Psoas muscle (tissue), 8 donors: ENCODE data around the gene NTRK2. TPM values are rescaled to one million over a fixed set of nuclear protein-coding genes. Genes with fewer than 3 reads are reported as not detected.
A peak's percentile ranks its signal among the peaks of the same experiment; 100 is the strongest.

Experiments used
- ATAC-seq, 4 donors: fragments of 200-7000 bp; cut with Tn5 transposase; one replicate each; pipeline ENCODE4 v1.9.1; 2020; ENCODE audit warnings: moderate library complexity in 3 of 4, mild to moderate bottlenecking in 2 of 4
- DNase-seq, 2 donors: peaks; one replicate each; pipeline ENCODE4 v3.0.0-alpha.2; 2020
- H3K27ac ChIP-seq: fragments of 200-600 bp; one replicate; pipeline ENCODE4 v1.8.0; 2022
- H3K27me3 ChIP-seq, 3 donors: fragments of 200-600 bp in 1 of 3; one replicate each; pipeline versions ENCODE4 v1.6.1 to v1.8.0; 2013 to 2022; ENCODE audit warnings: low read length in 2 of 3, mild to moderate bottlenecking in 2 of 3, moderate library complexity in 1 of 3; ENCODE audit not compliant: insufficient read depth in 3 of 3
- H3K36me3 ChIP-seq, 2 donors: fragments of 200-600 bp in 1 of 2; one replicate each; pipeline versions ENCODE4 v1.6.1 to v1.8.0; 2013 to 2022; ENCODE audit warnings: low read depth in 1 of 2, mild to moderate bottlenecking in 1 of 2, moderate library complexity in 1 of 2; ENCODE audit not compliant: insufficient read depth in 1 of 2
- H3K4me1 ChIP-seq: fragments of 200-600 bp; one replicate; pipeline ENCODE4 v1.8.0; 2022
- H3K4me3 ChIP-seq: fragments of 200-600 bp; one replicate; pipeline ENCODE4 v1.8.0; 2022; ENCODE audit warnings: mild to moderate bottlenecking
- H3K9me3 ChIP-seq: fragments of 200-600 bp; one replicate; pipeline ENCODE4 v1.8.0; 2022
- CTCF ChIP-seq: fragments of 200-600 bp; IDR thresholded peaks from one replicate; pipeline ENCODE4 v1.8.0; 2022; ENCODE audit warnings: antibody characterized with exemption
- WGBS, 3 donors: extraction: QIAGEN DNeasy Blood & Tissue Kit; methylation state at CpG; one replicate each; pipeline versions ENCODE4 v1.1.6 to v1.1.7; 2013; 5-methylcytosine and 5-hydroxymethylcytosine counted together
- intact Hi-C, 2 donors: fragments of 100-400 bp; cut with DNase I; formaldehyde crosslinking; loops; one replicate each; pipeline versions ENCODE4 v1.11.0 to v1.14.2; 2022
- polyA plus RNA-seq, 3 donors: library from polyadenylated mRNA; stranded (reverse); fragments of 200-250 nt; gene quantifications; one replicate each; pipeline ENCODE4 v1.2.3, GENCODE V29; 2013
- total RNA-seq, 4 donors: library from RNA; stranded (reverse); fragmentation: NEBNext Ultra II Directional in 2 of 4; extraction: Animal tissue kit (Norgen Biotek cat#: 25700) in 2 of 4; gene quantifications; one replicate each; pipeline versions ENCODE4 v1.2.1 to v1.2.4, GENCODE V29; 2021 to 2023
- donor health status: healthy with polysubstance abuse.
- donor health status: DM: no; HTN: no; CAD: no; lungs with moderate emphysema.
- donor health status: Bipolar disorder and iron deficiency.
- donor health status: healthy.
- donor health status: DM: yes; HTN: yes; CAD: no.
- donor health status: DM: no; HTN: no; CAD: no.
- donor health status: DM: no; HTN: no; CAD: no.
- donor health status: DM: yes; HTN: yes; CAD: no.

The NTRK2 gene
- total and polyA plus RNA-seq, 7 donors: 0.46 to 3.6 (median 1.4) TPM

DNA sequence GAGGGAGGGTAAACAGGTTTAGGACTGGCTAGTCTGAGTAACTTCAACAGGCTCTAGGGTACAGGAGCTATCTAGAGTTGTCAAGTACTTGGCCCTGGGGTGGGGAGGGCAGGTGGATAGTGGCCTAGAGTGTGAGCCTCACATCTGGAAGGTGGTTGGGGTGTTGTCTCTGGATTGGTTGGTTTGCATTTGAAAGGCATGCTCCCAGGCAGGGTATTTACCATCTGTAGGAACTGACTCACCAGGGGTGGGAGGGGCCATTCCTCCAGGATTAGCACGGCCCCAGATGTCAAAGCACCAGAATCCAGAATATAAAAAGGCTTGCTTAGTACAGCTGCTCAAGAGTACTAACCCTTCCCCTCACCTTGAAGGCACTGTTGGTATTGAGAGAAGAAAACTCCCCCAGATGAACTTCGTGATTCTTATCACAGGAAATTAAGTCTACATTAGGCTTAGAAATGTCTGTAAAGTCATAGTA is 193.3 kb downstream of the NTRK2 start:
- no peaks in the 10 kb centered on the region for H3K27me3 ChIP-seq
- no peak overlapping the region for H3K4me3 ChIP-seq
- H3K27ac ChIP-seq: no peak overlapping the region
- no peak for TF ChIP-seq CTCF
- ATAC-seq: peak in 1 of 4 donors; percentile 53
- H3K36me3 ChIP-seq: no peaks in the 10 kb centered on the region
- DNase-seq: no peak
- H3K9me3 ChIP-seq: no peaks in the 10 kb centered on the region
- H3K4me1 ChIP-seq: no peaks in the 10 kb centered on the region
- intact Hi-C loops: no loop called here
- 22 to 35% (median 32%) methylated on average over 2 of the region's 2 CpGs for WGBS, 3 donors

DNA sequence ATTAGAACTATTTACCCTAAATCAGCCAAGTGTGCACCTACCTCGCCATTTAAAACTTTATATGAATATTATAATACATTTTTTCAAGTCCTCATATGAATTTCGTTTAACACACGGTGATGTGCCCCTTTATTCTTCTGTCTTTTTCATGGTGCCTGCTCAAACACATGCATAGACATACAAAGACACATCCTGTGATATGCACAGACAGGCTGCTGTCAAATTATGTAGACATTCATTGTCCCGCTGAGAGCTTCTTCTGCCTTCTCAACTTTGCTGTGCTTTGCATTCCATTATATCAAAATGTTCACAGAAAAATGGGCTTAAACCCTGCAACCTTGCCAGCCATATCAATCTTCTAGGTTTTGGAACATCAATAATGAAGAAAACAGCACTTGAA is 193.8 kb downstream of the NTRK2 start:
- ATAC-seq: no peak
- H3K36me3 ChIP-seq: no peaks in the 10 kb centered on the region
- intact Hi-C loops: no loop called here
- no peak overlapping the region for H3K4me3 ChIP-seq
- TF ChIP-seq CTCF: no peak
- H3K4me1 ChIP-seq: no peaks in the 10 kb centered on the region
- 78 to 91% (median 85%) methylated on average over 4 of the region's 4 CpGs for WGBS, 3 donors
- no peaks in the 10 kb centered on the region for H3K27me3 ChIP-seq
- no peak for DNase-seq
- no peaks in the 10 kb centered on the region for H3K9me3 ChIP-seq
- H3K27ac ChIP-seq: no peak overlapping the region

- 46 to 55% (median 48%) methylated on average over 5 of the region's 5 CpGs for WGBS, 3 donors
- no peak for TF ChIP-seq CTCF
- Histone ChIP-seq H3K4me1 (no peaks in the 10 kb centered on the region), H3K4me3 (no peak overlapping the region), H3K36me3 (no peaks in the 10 kb centered on the region), H3K27me3 (no peaks in the 10 kb centered on the region), H3K9me3 (no peaks in the 10 kb centered on the region), H3K27ac (no peak overlapping the region)
- DNase-seq (no peak), ATAC-seq (no peak)
- intact Hi-C loops: no loop called here
These were observed 197.1 kb downstream of the NTRK2 start for GRCh38 chr9:84866396-84867175.

- 65 to 69% (median 67%) methylated on average over 3 of the region's 3 CpGs for WGBS, 3 donors
- Histone ChIP-seq H3K9me3 (no peaks in the 10 kb centered on the region), H3K4me3 (no peak overlapping the region), H3K4me1 (no peaks in the 10 kb centered on the region), H3K27ac (no peak overlapping the region), H3K27me3 (no peaks in the 10 kb centered on the region), H3K36me3 (no peaks in the 10 kb centered on the region)
- ATAC-seq (no peak), DNase-seq (no peak)
- no peak for TF ChIP-seq CTCF
- intact Hi-C loops: no loop called here
These were observed 197.7 kb downstream of the NTRK2 start for GRCh38 chr9:84867186-84867585.

- H3K4me3 ChIP-seq: no peak overlapping the region
- no peaks in the 10 kb centered on the region for H3K27me3 ChIP-seq
- 93 to 97% (median 94%) methylated on average over 2 of the region's 2 CpGs for WGBS, 3 donors
- H3K4me1 ChIP-seq: no peaks in the 10 kb centered on the region
- no peak for TF ChIP-seq CTCF
- intact Hi-C loops: no loop called here
- H3K36me3 ChIP-seq: no peaks in the 10 kb centered on the region
- ATAC-seq (no peak), DNase-seq (no peak)
- H3K9me3 ChIP-seq: no peaks in the 10 kb centered on the region
- no peak overlapping the region for H3K27ac ChIP-seq
These were observed 199.6 kb downstream of the NTRK2 start for GRCh38 chr9:84869091-84869490.
